ENCODE measurements around the gene DNAJC27.

DNAJC27 gene

DNA sequence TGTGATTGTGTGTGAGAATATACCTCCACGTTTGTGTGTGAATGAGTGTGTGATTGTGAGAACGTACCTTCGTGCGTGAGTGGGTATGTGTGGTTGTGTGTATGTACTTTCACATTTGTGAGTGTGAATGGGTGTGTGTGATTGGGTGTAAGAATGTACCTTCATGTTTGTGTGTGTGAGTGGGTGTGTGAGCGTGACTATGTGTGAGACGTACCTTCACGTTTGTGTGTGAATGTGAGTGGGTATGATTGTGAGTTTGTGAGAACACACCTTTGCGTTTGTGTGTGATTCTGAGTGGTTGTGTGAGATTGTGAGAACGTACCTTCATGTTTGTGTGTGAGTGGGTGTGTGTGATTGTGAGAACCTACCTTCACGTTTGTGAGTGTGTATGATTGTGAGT is 45.9 kb downstream of the DNAJC27 start:
- Mint-ChIP-seq H3K9me3 (no peaks in the 10 kb centered on the region), H3K4me3 (no peak overlapping the region)

DNA sequence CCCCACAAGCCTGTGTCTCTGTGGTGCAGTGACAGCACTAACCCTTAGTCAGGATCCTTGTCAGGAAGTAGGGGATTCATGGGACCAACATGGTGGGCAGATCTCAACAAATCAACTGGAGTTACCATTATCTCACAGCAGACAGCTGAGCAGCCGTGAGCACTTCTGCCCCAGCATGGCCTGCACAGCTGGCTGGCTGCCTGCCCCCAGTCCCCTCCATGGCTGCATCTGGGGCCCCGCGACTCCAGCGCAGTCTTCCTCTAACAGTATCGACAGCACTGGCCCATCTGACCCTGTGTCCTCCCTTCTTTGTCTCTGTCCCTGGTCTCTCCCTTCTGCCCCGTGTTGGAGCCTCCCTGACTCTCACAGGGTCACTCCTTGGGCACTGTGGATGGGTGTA is 47.0 kb downstream of the DNAJC27 start:
- Mint-ChIP-seq H3K27me3 (ENCODE audit: low read depth) (peaks cover 4% of the 10 kb centered on the region), H3K4me1 (ENCODE audit: low read depth) (peaks cover 3% of the 10 kb centered on the region), H3K27ac (no peak overlapping the region), H3K36me3 (ENCODE audit: low read depth) (no peaks in the 10 kb centered on the region), H3K4me3 (no peak overlapping the region), H3K9me3 (no peaks in the 10 kb centered on the region)

More for the DNA sequence above, 45.9 kb downstream of the DNAJC27 start:
- no peak overlapping the region for H3K27ac Mint-ChIP-seq
- H3K4me1 Mint-ChIP-seq (ENCODE audit: low read depth), result peaks cover 4% of the 10 kb centered on the region
- H3K36me3 Mint-ChIP-seq (ENCODE audit: low read depth), result no peaks in the 10 kb centered on the region
- H3K27me3 Mint-ChIP-seq (ENCODE audit: low read depth), result peaks cover 4% of the 10 kb centered on the region

DNA sequence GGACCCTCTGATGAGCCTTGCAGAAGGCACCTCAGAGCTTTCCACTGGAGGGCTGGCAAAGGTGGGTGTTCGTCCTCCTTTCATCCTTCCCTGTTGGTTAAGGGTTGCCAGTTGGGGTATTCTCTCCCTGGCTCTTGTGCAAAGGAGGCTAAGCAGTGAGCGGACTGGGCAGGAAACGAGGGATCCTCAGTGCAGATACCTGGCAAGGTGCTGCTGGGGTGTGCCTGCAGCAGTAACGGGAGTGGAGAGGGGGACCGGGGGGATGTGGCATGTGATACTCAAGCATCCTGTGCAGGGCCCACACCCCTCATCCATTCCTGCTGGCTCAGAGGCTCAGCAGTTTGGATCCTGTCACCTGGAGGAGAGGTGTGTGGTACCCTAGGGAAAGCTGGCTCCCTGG is 47.5 kb downstream of the DNAJC27 start:
- H3K27ac Mint-ChIP-seq, result no peak overlapping the region
- H3K27me3 Mint-ChIP-seq (ENCODE audit: low read depth), result peaks cover 4% of the 10 kb centered on the region
- peaks cover under 1% of the 10 kb centered on the region for H3K36me3 Mint-ChIP-seq (ENCODE audit: low read depth)

DNA sequence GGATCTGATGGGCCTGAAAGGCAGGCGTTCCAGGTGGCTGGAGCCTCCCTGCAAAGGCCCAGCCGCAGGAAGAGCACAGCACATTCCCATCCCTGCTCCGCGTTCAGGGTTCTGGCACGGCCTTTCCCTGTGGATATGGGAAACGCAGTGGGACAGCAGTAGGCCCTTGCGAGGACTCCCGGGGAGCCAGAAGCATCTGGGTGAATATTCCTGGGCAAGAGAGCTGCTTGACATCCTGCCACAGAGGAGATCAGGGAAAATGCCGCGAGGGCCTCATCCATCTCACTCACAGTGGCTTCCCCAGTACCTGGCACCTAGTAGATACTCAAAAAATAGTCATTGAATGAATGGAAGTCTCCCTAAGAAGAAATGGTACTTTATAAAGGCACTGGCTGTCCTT is 48.6 kb downstream of the DNAJC27 start:
- Mint-ChIP-seq H3K27ac (no peak overlapping the region), H3K4me1 (ENCODE audit: low read depth) (peaks cover 12% of the 10 kb centered on the region)

More for the DNA sequence above, 47.5 kb downstream of the DNAJC27 start:
- no peak overlapping the region for H3K4me3 Mint-ChIP-seq
- no peaks in the 10 kb centered on the region for H3K9me3 Mint-ChIP-seq
- peaks cover 4% of the 10 kb centered on the region for H3K4me1 Mint-ChIP-seq (ENCODE audit: low read depth)

DNA sequence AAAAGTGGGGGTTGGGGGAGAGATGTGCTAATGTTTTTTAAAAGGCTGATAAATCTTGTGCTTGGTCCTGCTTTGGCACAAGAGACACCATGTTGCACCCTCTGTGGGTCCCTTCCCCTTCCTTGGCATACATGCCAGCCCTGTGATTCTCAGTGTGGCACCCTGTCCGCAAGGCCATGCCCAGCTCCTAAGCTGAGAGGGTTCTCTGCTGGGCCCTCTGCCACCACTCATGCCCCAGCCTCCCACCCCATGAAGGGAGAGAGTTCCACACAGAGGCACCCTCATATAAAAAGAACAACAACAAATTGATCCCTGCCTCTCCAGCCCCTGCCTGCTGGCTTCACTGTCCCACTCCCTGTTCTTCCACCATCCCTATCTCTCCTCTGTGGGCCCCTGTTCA is 49.2 kb downstream of the DNAJC27 start:
- H3K27me3 Mint-ChIP-seq (ENCODE audit: low read depth), result peaks cover 4% of the 10 kb centered on the region
- H3K4me3 Mint-ChIP-seq, result no peak overlapping the region
- no peaks in the 10 kb centered on the region for H3K9me3 Mint-ChIP-seq
- H3K27ac Mint-ChIP-seq, result no peak overlapping the region
- peaks cover 17% of the 10 kb centered on the region for H3K4me1 Mint-ChIP-seq (ENCODE audit: low read depth)
- H3K36me3 Mint-ChIP-seq (ENCODE audit: low read depth), result peaks cover 9% of the 10 kb centered on the region

More for the DNA sequence above, 48.6 kb downstream of the DNAJC27 start:
- H3K36me3 Mint-ChIP-seq (ENCODE audit: low read depth), result peaks cover 3% of the 10 kb centered on the region
- H3K27me3 Mint-ChIP-seq (ENCODE audit: low read depth), result peaks cover 4% of the 10 kb centered on the region
- no peak overlapping the region for H3K4me3 Mint-ChIP-seq
- no peaks in the 10 kb centered on the region for H3K9me3 Mint-ChIP-seq

DNA sequence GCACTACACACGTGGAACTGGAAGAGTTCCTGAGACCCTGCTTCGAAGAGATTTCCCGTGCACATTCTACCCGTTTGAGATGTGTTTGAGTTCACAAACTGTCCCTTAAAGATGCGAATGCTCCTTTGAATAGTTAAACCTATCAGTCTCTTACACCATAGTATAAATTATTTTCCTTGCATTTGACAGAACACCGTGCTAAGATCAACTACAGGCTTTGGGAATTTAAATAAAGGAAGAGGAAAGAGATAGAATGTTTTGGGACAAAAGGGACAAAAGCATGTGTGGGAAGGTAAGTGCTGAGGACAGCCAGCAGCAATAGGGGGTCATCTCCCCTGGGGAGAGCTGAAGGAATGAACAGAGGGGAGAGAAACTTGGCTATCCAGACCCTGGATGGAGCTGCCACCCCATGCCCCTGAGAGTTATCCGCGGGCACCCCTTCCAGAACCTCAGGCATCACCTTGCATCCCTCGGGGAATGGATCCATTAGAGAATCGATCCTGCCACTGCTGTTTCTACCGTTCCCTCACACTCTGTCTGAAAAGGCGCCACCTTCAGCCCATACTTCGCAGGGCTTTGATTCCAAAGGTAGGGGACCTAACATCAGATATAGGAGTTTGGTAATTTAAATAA is 50.8 kb downstream of the DNAJC27 start:
- Mint-ChIP-seq H3K4me3 (peak overlapping the region; percentile 73), H3K9me3 (no peaks in the 10 kb centered on the region), H3K36me3 (ENCODE audit: low read depth) (peaks cover 9% of the 10 kb centered on the region), H3K4me1 (ENCODE audit: low read depth) (peaks cover 20% of the 10 kb centered on the region), H3K27me3 (ENCODE audit: low read depth) (peaks cover 4% of the 10 kb centered on the region), H3K27ac (peak overlapping the region; percentile 18)

DNA sequence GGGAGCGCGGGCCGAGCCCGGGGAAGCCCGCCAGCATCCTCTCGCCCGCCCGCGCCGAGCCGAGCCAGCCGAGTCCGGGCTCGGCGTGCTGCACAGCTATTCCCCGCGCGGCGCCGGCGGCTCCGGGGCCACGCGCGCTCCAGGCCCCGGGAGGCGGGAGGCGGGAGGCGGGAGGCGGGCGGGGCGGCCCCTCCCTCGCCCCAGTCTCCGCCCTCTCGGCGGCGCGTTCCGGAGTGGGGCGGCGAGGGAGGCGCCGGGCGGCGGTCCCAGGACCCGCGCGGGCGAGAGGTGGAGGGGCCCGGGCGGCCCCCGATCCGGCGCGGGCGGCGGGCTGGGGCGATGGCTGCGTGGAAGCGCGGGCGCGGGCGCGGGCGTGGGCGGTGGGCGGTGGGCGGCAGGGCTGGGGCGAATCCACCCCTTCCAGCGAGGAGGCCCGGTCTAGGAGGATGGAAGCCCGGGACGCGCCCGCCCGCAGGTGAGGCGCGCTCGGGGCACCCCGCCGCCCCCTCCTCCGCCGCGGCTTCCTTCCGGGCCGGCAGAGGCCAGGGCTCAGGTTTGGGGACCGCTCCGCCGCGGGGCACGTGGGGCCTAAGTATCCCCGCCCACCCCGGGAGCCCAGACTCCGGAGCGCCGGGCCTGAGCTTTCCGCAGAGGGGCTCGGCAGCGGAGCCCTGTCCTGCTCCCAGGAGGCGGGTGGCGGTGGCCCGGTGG is 51.5 kb downstream of the DNAJC27 start, which contains the start of gene ADCY3:
ADCY3 (minus strand) TSS at position 140 of the 711 bp plus-strand sequence. CDS start 1,250 bp downstream, outside the sequence.
- Mint-ChIP-seq H3K27me3 (ENCODE audit: low read depth) (peaks cover 4% of the 10 kb centered on the region), H3K9me3 (no peaks in the 10 kb centered on the region), H3K4me3 (peak within 1 kb of the TSS; percentile 93)

DNA sequence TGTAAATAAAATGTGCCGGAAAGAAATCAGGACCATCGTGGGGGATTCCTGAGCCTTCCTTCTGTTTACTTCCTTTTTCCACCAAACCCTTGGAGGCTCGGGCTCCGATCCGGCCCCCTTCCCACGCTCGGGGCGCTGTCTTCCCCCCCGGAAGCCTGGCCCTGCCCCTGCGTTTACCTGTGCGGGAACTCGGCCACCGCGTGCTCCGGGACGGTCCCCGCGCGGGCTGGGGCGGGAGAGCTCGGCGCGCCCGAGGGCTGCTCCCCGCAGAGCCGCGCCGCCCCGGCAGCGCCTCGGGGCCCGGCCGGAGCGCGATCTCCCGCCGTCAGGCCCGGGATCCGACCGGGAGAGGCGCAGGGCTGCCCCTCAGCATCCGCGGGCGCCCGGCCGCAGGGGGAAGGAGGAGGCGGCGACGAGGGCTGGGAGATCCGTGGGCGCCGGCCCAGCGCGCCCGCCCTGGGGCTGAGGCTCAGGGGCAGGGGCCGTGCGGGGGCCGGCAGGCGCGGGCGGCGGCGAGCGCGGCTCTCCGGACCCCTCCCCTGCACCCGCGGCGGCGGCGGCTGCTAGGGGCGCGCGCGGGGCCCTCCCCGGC is 52.2 kb downstream of the DNAJC27 start:
- Mint-ChIP-seq H3K9me3 (no peaks in the 10 kb centered on the region), H3K4me1 (ENCODE audit: low read depth) (peaks cover 21% of the 10 kb centered on the region), H3K27me3 (ENCODE audit: low read depth) (peaks cover 4% of the 10 kb centered on the region), H3K27ac (peak overlapping the region; percentile 43), H3K4me3 (peak overlapping the region; percentile 93), H3K36me3 (ENCODE audit: low read depth) (peaks cover 9% of the 10 kb centered on the region)

More for the DNA sequence above, 51.5 kb downstream of the DNAJC27 start, which contains the start of gene ADCY3:
- Mint-ChIP-seq H3K36me3 (ENCODE audit: low read depth) (peaks cover 9% of the 10 kb centered on the region), H3K27ac (peak within 1 kb of the TSS; percentile 43), H3K4me1 (ENCODE audit: low read depth) (peaks cover 20% of the 10 kb centered on the region)

DNA sequence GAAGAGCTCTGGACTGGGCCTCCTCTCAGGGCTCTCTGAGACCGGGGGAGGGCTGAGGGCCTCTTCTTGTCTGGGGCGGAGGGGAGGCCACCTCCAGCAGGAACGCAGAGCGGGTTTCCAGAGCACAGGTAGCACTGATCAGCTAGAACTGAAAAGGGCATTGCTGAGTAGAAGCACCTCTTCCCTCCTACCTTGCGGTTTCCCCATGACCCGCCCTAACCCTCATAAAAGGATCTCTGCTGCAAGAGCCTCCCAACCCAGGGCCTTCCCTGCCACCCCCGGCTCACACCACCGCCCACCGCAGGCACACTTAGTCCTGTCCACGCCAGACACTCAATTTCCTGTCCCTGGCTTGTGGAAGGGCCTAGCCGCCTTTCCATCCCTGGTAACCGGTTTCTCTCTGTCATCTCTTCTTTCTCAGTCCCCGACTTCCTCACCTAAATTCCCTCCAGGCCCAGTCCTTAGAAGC is 52.7 kb downstream of the DNAJC27 start:
- H3K36me3 Mint-ChIP-seq (ENCODE audit: low read depth), result peaks cover 9% of the 10 kb centered on the region
- peak overlapping the region; percentile 93 for H3K4me3 Mint-ChIP-seq
- peaks cover 21% of the 10 kb centered on the region for H3K4me1 Mint-ChIP-seq (ENCODE audit: low read depth)
- peaks cover 4% of the 10 kb centered on the region for H3K27me3 Mint-ChIP-seq (ENCODE audit: low read depth)
- H3K9me3 Mint-ChIP-seq, result no peaks in the 10 kb centered on the region
- H3K27ac Mint-ChIP-seq, result peak overlapping the region; percentile 43

DNA sequence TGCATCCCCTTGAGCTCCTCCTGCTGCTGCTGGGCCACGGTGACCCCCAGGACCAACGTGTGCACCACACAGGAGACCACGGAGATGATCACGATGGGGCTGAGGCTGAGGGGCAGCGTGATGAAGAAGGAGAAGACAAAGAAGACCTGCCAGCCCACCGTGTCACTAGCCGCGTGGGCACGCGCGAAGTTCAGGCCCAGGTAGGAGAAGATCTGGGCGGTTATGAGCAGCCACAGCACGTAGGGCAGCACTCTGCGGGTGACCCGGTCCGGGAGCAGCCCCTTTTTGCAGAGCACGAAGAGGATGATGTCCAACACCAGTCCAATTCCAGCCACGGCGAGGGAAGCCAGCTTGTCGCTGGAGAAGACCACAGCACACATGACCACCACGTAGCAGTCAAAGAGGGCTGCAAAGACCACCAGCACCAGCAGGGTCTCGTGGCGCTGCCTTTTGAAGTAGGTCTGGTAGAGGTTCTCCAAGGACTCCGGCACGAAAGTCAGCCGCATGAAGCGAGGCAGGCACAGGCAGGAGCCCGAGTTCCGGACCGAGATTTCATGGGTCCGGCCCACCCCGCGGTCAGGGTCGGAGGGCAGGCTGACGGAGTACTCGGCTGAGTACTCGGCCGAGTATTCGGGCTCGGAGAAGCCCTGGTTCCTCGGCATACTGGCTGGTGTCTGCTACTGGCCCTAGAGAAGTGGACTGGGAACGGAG is 53.3 kb downstream of the DNAJC27 start:
- Mint-ChIP-seq H3K36me3 (ENCODE audit: low read depth) (peaks cover 9% of the 10 kb centered on the region), H3K4me1 (ENCODE audit: low read depth) (peaks cover 21% of the 10 kb centered on the region), H3K9me3 (no peaks in the 10 kb centered on the region), H3K27me3 (ENCODE audit: low read depth) (no peaks in the 10 kb centered on the region), H3K27ac (peak overlapping the region; percentile 43), H3K4me3 (peak overlapping the region; percentile 93)

DNA sequence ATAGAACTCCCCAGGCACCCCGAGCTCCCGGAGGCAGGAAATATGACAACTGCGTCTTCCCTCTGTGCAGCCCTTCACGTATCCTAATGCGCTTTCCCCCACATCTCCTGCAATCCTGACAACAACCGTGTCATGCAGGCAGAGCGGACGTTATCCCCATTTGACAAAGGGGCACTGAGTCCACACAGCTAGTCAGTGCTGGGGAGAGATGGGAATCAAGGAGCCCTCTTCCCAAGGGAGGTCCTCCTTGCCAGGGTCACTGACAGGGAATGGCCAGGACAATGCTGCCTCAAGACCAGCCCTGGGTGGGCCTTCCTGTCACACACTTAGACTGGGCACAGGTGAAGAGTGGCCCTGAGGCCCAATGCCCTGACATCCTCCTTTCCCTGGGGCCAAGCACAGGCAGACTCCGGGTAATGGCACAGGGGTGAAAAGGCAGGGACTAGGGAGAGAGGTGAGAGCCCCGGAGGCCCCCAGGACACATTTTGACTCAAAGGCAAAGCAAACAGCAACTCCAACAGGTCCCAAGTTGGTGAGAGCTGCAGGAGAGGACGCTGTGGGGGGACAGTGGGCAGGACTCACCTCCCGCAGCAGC is 53.9 kb downstream of the DNAJC27 start:
- Mint-ChIP-seq H3K4me1 (ENCODE audit: low read depth) (peaks cover 21% of the 10 kb centered on the region), H3K36me3 (ENCODE audit: low read depth) (peaks cover 11% of the 10 kb centered on the region), H3K4me3 (peak overlapping the region; percentile 72), H3K27ac (peak overlapping the region; percentile 29), H3K27me3 (ENCODE audit: low read depth) (no peaks in the 10 kb centered on the region), H3K9me3 (no peaks in the 10 kb centered on the region)

DNA sequence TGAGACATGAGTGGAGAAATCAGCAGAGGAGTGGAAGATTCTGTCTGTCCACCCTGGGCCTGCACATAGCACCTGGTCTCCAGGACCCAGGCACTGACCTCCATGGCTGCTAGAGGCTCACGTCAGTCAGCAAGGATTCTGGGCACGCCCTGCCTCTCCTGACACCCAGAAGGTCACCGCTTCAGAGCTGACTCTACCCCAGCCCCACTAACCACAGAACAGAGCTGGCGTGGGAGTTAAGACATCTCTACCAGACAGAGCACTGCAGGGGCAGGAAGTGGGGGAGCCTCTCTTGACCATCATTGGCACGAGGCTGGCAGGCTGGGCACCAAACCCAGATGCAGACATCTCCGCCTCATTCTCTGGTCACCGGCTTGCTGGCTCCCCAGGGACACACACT is 54.7 kb downstream of the DNAJC27 start:
- Mint-ChIP-seq H3K9me3 (no peaks in the 10 kb centered on the region), H3K4me3 (peak overlapping the region; percentile 13), H3K4me1 (ENCODE audit: low read depth) (peaks cover 21% of the 10 kb centered on the region), H3K27ac (no peak overlapping the region), H3K27me3 (ENCODE audit: low read depth) (no peaks in the 10 kb centered on the region), H3K36me3 (ENCODE audit: low read depth) (peaks cover 13% of the 10 kb centered on the region)

DNA sequence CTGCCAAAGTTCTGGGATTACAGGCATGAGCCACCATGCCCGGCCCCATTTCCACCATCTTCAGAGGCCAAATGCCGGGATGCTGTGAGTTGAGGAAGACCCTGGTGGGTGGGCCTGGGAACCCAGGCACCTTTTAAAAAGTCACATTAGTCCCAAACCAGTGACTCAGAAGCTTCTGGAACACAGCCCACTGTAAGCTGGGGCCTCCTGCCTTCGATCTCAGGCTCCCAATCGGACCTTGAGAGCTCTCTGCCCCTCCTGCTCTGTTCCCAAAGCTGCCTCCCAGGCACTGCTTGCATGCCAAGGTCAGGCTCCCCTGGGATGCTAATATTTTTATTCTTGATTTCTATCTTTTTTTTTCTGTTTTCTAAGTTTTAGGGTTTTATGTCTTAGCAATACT is 56.0 kb downstream of the DNAJC27 start:
- H3K27ac Mint-ChIP-seq, result no peak overlapping the region
- peaks cover 17% of the 10 kb centered on the region for H3K36me3 Mint-ChIP-seq (ENCODE audit: low read depth)
- no peaks in the 10 kb centered on the region for H3K9me3 Mint-ChIP-seq
- H3K4me3 Mint-ChIP-seq, result no peak overlapping the region
- H3K27me3 Mint-ChIP-seq (ENCODE audit: low read depth), result no peaks in the 10 kb centered on the region
- H3K4me1 Mint-ChIP-seq (ENCODE audit: low read depth), result peaks cover 20% of the 10 kb centered on the region

DNA sequence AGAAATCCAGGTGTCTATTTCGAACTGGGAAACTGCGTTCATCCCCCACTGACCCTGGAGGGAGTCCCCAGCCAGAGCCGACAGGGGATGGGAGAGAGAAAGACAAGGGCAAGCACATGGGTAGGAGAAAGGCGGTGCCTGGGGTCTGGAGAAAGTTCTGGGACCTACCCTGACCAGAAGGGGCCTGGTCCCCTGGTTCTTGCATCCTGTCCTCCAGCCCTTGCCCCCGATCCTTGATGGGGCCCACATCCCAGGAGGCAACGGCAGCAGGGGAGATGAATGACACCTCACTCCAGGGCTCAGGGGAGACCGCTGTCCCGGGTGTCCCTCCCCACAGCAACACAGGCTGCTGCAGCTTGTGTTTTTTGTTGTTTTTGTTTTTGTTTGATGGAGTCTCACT is 56.6 kb downstream of the DNAJC27 start:
- no peaks in the 10 kb centered on the region for H3K27me3 Mint-ChIP-seq (ENCODE audit: low read depth)
- peaks cover 17% of the 10 kb centered on the region for H3K36me3 Mint-ChIP-seq (ENCODE audit: low read depth)
- H3K4me3 Mint-ChIP-seq, result no peak overlapping the region
- peaks cover 18% of the 10 kb centered on the region for H3K4me1 Mint-ChIP-seq (ENCODE audit: low read depth)
- H3K27ac Mint-ChIP-seq, result no peak overlapping the region
- no peaks in the 10 kb centered on the region for H3K9me3 Mint-ChIP-seq
